Esophagus muscularis mucosa (tissue), 4 donors: Measurements from ENCODE around the gene S1PR3. TPM values are rescaled to one million over a fixed set of nuclear protein-coding genes. Genes with fewer than 3 reads are reported as not detected.

ENCODE experiments used
- DNase-seq: peaks from one replicate; pipeline ENCODE4 v3.0.0-alpha.2; 2017; ENCODE audit errors: extremely low spot score
- H3K27ac ChIP-seq, 4 donors: fragments of 200-600 bp; sonication (generic); replicated peaks in 1 of 4; 1 replicate in 3 of 4; 2 replicates in 1 of 4; pipeline ENCODE4 v1.5.1; 2016 to 2019; ENCODE audit warnings: mild to moderate bottlenecking in 1 of 4
- H3K27me3 ChIP-seq, 4 donors: fragments of 200-600 bp; sonication (generic); one replicate each; pipeline versions ENCODE4 v1.5.1 to v1.6.0; 2016 to 2019
- H3K36me3 ChIP-seq, 4 donors: fragments of 200-600 bp; sonication (generic); one replicate each; pipeline ENCODE4 v1.5.1; 2016 to 2019
- H3K4me1 ChIP-seq, 4 donors: fragments of 200-600 bp; sonication (generic); one replicate each; pipeline ENCODE4 v1.5.1; 2016 to 2019
- H3K4me3 ChIP-seq, 4 donors: fragments of 200-600 bp; sonication (generic); 1 replicate in 2 of 4; 2 replicates in 2 of 4; pipeline ENCODE4 v1.5.1; 2016 to 2019; ENCODE audit warnings: mild to moderate bottlenecking in 4 of 4, moderate library complexity in 1 of 4
- H3K9me3 ChIP-seq, 4 donors: fragments of 200-600 bp; sonication (generic); 1 replicate in 3 of 4; 2 replicates in 1 of 4; pipeline ENCODE4 v1.5.1; 2016 to 2019
- CTCF ChIP-seq, 3 experiments: fragments of 200-600 bp in 2 of 3; fragments of 450-650 bp in 1 of 3; sonication (generic) in 2 of 3; IDR thresholded peaks; one replicate each; pipeline ENCODE4 v1.5.1; 2017 to 2019; ENCODE audit warnings: antibody characterized with exemption in 3 of 3, mild to moderate bottlenecking in 2 of 3, moderate library complexity in 1 of 3
- EP300 ChIP-seq: sonication (generic); formaldehyde crosslinking; IDR thresholded peaks from one replicate; pipeline ENCODE4 v1.6.1; 2017; ENCODE audit warnings: antibody characterized with exemption
- POLR2A ChIP-seq: fragments of 450-650 bp; IDR thresholded peaks from one replicate; pipeline ENCODE4 v1.6.1; 2017; ENCODE audit warnings: antibody characterized with exemption, moderate library complexity, mild to moderate bottlenecking, low read depth
- POLR2AphosphoS5 ChIP-seq, 2 donors: sonication (generic); formaldehyde crosslinking; IDR thresholded peaks; one replicate each; pipeline ENCODE4 v1.6.1; 2017; ENCODE audit warnings: antibody characterized with exemption in 2 of 2
- WGBS: methylation state at CpG from one replicate; pipeline ENCODE4 v1.1.5; 2018; 5-methylcytosine and 5-hydroxymethylcytosine counted together
- intact Hi-C: fragments of 100-400 bp; cut with DNase I; formaldehyde crosslinking; loops from one replicate; pipeline ENCODE4 v1.15.1; 2023
- total RNA-seq, 4 donors: library from RNA; depleted of rRNA; stranded (reverse); fragments of >200 nt; gene quantifications; one replicate each; pipeline versions ENCODE4 v1.1.0 to v1.2.1, GENCODE V29; 2016

Gene S1PR3
- total RNA-seq, 4 donors from 2014 or later = 184 to 340 (median 223) TPM

- 46% methylated on average over 4 of the region's 5 CpGs for WGBS
- Histone ChIP-seq H3K4me1 (peaks cover 12 to 58% (median 37%) of the 10 kb centered on the region in 4 donors), H3K36me3 (no peaks in the 10 kb centered on the region), H3K4me3 (no peak overlapping the region), H3K9me3 (no peaks in the 10 kb centered on the region), H3K27me3 (no peaks in the 10 kb centered on the region), H3K27ac (peak overlapping the region; percentile 65 to 76 (median 69))
- intact Hi-C loops = no loop called here
- no peak for DNase-seq
- no peak for TF ChIP-seq POLR2AphosphoS5 (IDR thresholded peaks at IDR 0.05)
- TF ChIP-seq POLR2A = no peak
- TF ChIP-seq CTCF (IDR thresholded peaks at IDR 0.05) = no peak
- TF ChIP-seq EP300 = no peak
Observed at GRCh38 chr9:88978034-88978433, 13.2 kb upstream of the S1PR3 start.

DNA sequence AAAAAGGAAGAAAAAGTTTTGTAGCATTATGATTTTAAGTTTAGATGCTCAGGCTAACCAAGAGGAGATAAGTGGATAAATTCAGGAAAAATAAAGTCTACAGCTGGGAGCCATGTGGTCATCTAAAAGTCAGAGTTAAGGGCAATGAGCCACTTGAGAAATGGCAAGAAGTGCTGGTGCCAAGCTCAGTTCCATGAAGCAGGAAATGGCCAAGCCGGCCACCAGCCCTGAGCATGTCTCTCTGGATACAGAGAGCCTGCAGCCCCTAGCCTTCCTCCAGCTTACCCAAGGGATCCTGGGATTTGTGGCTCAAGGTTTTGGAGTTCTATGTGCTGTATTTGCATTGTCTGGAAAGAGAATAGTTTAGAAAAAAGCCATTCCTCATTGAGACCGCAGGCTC, 12.2 kb upstream of the S1PR3 start:
- peaks cover 12 to 58% (median 37%) of the 10 kb centered on the region in 4 donors for H3K4me1 ChIP-seq
- intact Hi-C loops = no loop called here
- peak overlapping the region; percentile 65 to 76 (median 69) for H3K27ac ChIP-seq
- no peaks in the 10 kb centered on the region for H3K9me3 ChIP-seq
- 71% methylated on average over 2 of the region's 2 CpGs for WGBS
- H3K27me3 ChIP-seq = no peaks in the 10 kb centered on the region
- DNase-seq = no peak
- H3K36me3 ChIP-seq = no peaks in the 10 kb centered on the region
- no peak overlapping the region for H3K4me3 ChIP-seq
- TF ChIP-seq POLR2A = no peak
- no peak for TF ChIP-seq CTCF (IDR thresholded peaks at IDR 0.05)
- TF ChIP-seq EP300 = no peak
- no peak for TF ChIP-seq POLR2AphosphoS5 (IDR thresholded peaks at IDR 0.05)

GRCh38 chr9:88979791-88980190, 11.5 kb upstream of the S1PR3 start:
- no peaks in the 10 kb centered on the region for H3K36me3 ChIP-seq
- peaks cover 12 to 65% (median 44%) of the 10 kb centered on the region in 4 donors for H3K4me1 ChIP-seq
- H3K4me3 ChIP-seq = no peak overlapping the region
- intact Hi-C loops = no loop called here
- no peak for TF ChIP-seq EP300
- TF ChIP-seq POLR2A = no peak
- TF ChIP-seq POLR2AphosphoS5 (IDR thresholded peaks at IDR 0.05) = no peak
- TF ChIP-seq CTCF (IDR thresholded peaks at IDR 0.05) = no peak
- H3K27me3 ChIP-seq = no peaks in the 10 kb centered on the region
- H3K9me3 ChIP-seq = no peaks in the 10 kb centered on the region
- 81% methylated on average over 2 of the region's 2 CpGs for WGBS
- H3K27ac ChIP-seq = peak overlapping the region; percentile 67 to 76 (median 69)
- no peak for DNase-seq

GRCh38 chr9:88980740-88981203, 10.5 kb upstream of the S1PR3 start:
- DNase-seq = no peak
- 4% methylated on average over 1 of the region's 1 CpG for WGBS
- Histone ChIP-seq H3K27me3 (no peaks in the 10 kb centered on the region), H3K36me3 (no peaks in the 10 kb centered on the region), H3K9me3 (no peaks in the 10 kb centered on the region), H3K4me3 (no peak overlapping the region), H3K4me1 (peaks cover 12 to 63% (median 45%) of the 10 kb centered on the region in 4 donors), H3K27ac (peak overlapping the region; percentile 67 to 76 (median 69))
- intact Hi-C loops = no loop called here
- TF ChIP-seq POLR2AphosphoS5 (IDR thresholded peaks at IDR 0.05) (peak in 1 of 2 donors; percentile 38), POLR2A (no peak), CTCF (IDR thresholded peaks at IDR 0.05) (no peak), EP300 (no peak)
